Loucy (cell line): ENCODE data around the gene ZNRF3.

Experiments
- H2AFZ ChIP-seq: fragments of 200-600 bp; sonication (generic); 2 replicates; pipeline ENCODE4 v1.6.0; 2016; ENCODE audit warnings: antibody characterized with exemption, mild to moderate bottlenecking, low read length, moderate library complexity
- H3F3A ChIP-seq: fragments of 200-600 bp; 2 replicates; pipeline ENCODE4 v1.6.0; 2016; ENCODE audit warnings: antibody characterized with exemption, low read depth, mild to moderate bottlenecking
- H3K27me3 ChIP-seq: fragments of 200-600 bp; sonication (generic); 2 replicates; pipeline ENCODE4 v1.6.1; 2014; ENCODE audit warnings: low read length, mild to moderate bottlenecking; ENCODE audit not compliant: insufficient read depth, poor library complexity, severe bottlenecking
- H3K36me3 ChIP-seq: fragments of 200-600 bp; sonication (generic); 2 replicates; pipeline ENCODE4 v1.6.1; 2016; ENCODE audit warnings: low read length; ENCODE audit not compliant: insufficient read depth
- H3K4me1 ChIP-seq: fragments of 200-600 bp; sonication (generic); 2 replicates; pipeline ENCODE4 v1.5.1; 2014; ENCODE audit warnings: low read length, mild to moderate bottlenecking; ENCODE audit not compliant: insufficient read depth, poor library complexity, severe bottlenecking
- H3K4me2 ChIP-seq: fragments of 200-600 bp; sonication (generic); 2 replicates; pipeline ENCODE4 v1.6.0; 2014; ENCODE audit warnings: antibody characterized with exemption, low read length, low read depth, mild to moderate bottlenecking; ENCODE audit not compliant: poor library complexity, severe bottlenecking
- H3K4me3 ChIP-seq: fragments of 200-600 bp; sonication (generic); 2 replicates; pipeline ENCODE4 v1.5.1; 2014; ENCODE audit warnings: low read length, mild to moderate bottlenecking, mixed read lengths; ENCODE audit not compliant: poor library complexity, severe bottlenecking
- H3K79me2 ChIP-seq: fragments of 200-600 bp; sonication (generic); 2 replicates; pipeline ENCODE4 v1.6.1; 2014; ENCODE audit warnings: low read length; ENCODE audit not compliant: insufficient read depth
- H3K9ac ChIP-seq: fragments of 200-600 bp; sonication (generic); 2 replicates; pipeline ENCODE4 v1.6.0; 2014; ENCODE audit warnings: mild to moderate bottlenecking, low read depth, low read length, moderate library complexity; ENCODE audit not compliant: poor library complexity, severe bottlenecking
- H3K9me2 ChIP-seq: fragments of 200-600 bp; sonication (generic); replicated peaks from 2 replicates; pipeline ENCODE4 v1.6.1; 2016; ENCODE audit warnings: low read depth, low read length, mixed read lengths
- H3K9me3 ChIP-seq: fragments of 200-600 bp; sonication (generic); 2 replicates; pipeline ENCODE4 v1.6.1; 2014; ENCODE audit warnings: mild to moderate bottlenecking, antibody characterized with exemption, low read length, low read depth; ENCODE audit not compliant: insufficient read depth
- H4K20me1 ChIP-seq: fragments of 200-600 bp; sonication (generic); 2 replicates; pipeline ENCODE4 v1.6.0; 2014; ENCODE audit warnings: antibody characterized with exemption, low read length, mild to moderate bottlenecking; ENCODE audit not compliant: insufficient read depth, poor library complexity, severe bottlenecking
- CTCF ChIP-seq: fragments of 200-600 bp; sonication (generic); conservative IDR thresholded peaks from 2 replicates; pipeline ENCODE4 v1.5.1; 2014; ENCODE audit warnings: mild to moderate bottlenecking, antibody characterized with exemption, low read length
- EZH2phosphoT487 ChIP-seq: fragments of 200-600 bp; IDR thresholded peaks from 2 replicates; pipeline ENCODE4 v1.6.1; 2018; ENCODE audit warnings: antibody characterized with exemption, mild to moderate bottlenecking, moderate library complexity, borderline replicate concordance

Gene ZNRF3

GRCh38 chr22:28911777-28912669 lies 28.7 kb downstream of the ZNRF3 start:
- Histone ChIP-seq H4K20me1 (peaks cover 5% of the 10 kb centered on the region), H3K79me2 (peaks cover 74% of the 10 kb centered on the region; the same call in 1 of the 2 replicates), H3F3A (no peaks in the 10 kb centered on the region), H3K4me2 (no peak overlapping the region), H2AFZ (no peak overlapping the region), H3K36me3 (no peaks in the 10 kb centered on the region), H3K9me2 (no peaks in the 10 kb centered on the region), H3K9me3 (no peaks in the 10 kb centered on the region), H3K9ac (no peak overlapping the region), H3K4me3 (no peak overlapping the region), H3K4me1 (peaks cover 15% of the 10 kb centered on the region), H3K27me3 (no peaks in the 10 kb centered on the region)
- no peak for TF ChIP-seq CTCF
- no peak for TF ChIP-seq EZH2phosphoT487

- TF ChIP-seq EZH2phosphoT487 (no peak), CTCF (no peak)
- peaks cover 65% of the 10 kb centered on the region; the same call in 1 of the 2 replicates for H3K79me2 ChIP-seq
- peaks cover 5% of the 10 kb centered on the region for H4K20me1 ChIP-seq
Observed at GRCh38 chr22:28914201-28914600, 30.8 kb downstream of the ZNRF3 start.

GRCh38 chr22:28915969-28916368 lies 32.6 kb downstream of the ZNRF3 start:
- peaks cover 53% of the 10 kb centered on the region; the same call in 1 of the 2 replicates for H3K79me2 ChIP-seq
- no peaks in the 10 kb centered on the region for H3K9me2 ChIP-seq
- H3K4me3 ChIP-seq, result no peak overlapping the region
- H3K27me3 ChIP-seq, result no peaks in the 10 kb centered on the region
- no peaks in the 10 kb centered on the region for H3K9me3 ChIP-seq
- no peak overlapping the region for H2AFZ ChIP-seq
- H3K36me3 ChIP-seq, result no peaks in the 10 kb centered on the region
- TF ChIP-seq CTCF, result no peak
- no peak for TF ChIP-seq EZH2phosphoT487
- peaks cover 44% of the 10 kb centered on the region for H3K4me1 ChIP-seq
- no peaks in the 10 kb centered on the region for H3F3A ChIP-seq
- no peak overlapping the region for H3K9ac ChIP-seq
- no peak overlapping the region for H3K4me2 ChIP-seq
- H4K20me1 ChIP-seq, result peaks cover 5% of the 10 kb centered on the region

More at GRCh38 chr22:28914201-28914600, 30.8 kb downstream of the ZNRF3 start:
- Histone ChIP-seq H3K9me2 (no peaks in the 10 kb centered on the region), H2AFZ (no peak overlapping the region), H3K9ac (no peak overlapping the region), H3K4me3 (no peak overlapping the region), H3K9me3 (no peaks in the 10 kb centered on the region), H3K36me3 (no peaks in the 10 kb centered on the region), H3K27me3 (no peaks in the 10 kb centered on the region), H3F3A (no peaks in the 10 kb centered on the region), H3K4me1 (peaks cover 36% of the 10 kb centered on the region), H3K4me2 (no peak overlapping the region)
